Stimulated activated CD4-positive, alpha-beta T cell treated with anti-CD3 and anti-CD28 coated beads, Interleukin-1b, Interleukin-23, amount 100 ng/mL, for 24 hours (primary cell): ENCODE data around the gene DOCK1.

ENCODE experiments used
- DNase-seq, 4 experiments: peaks; one replicate each; pipeline ENCODE4 v3.0.0-alpha.2; 2020; ENCODE audit warnings: low read depth in 4 of 4, low spot score in 1 of 4

DOCK1 gene

DNA sequence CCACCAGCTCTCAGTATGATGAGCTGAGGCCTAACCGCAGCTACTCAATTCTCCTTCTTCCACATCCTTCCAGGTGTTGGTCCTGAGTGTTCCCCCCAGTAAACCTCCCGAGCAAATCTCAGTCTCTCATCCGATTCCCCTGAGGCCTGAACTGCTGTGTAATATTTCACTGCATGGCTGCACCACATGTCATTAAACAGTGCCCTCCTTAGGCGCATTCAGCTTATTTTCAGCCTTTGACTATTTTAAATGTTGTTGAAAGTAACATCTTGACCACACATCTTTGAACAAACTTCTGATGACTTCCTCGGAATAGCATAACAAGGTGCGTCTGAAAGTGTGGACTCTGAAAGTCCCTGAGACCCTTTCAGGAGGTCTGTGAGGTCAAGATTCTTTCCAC, 581.1 kb downstream of the DOCK1 start:
- no peak for DNase-seq

DNA sequence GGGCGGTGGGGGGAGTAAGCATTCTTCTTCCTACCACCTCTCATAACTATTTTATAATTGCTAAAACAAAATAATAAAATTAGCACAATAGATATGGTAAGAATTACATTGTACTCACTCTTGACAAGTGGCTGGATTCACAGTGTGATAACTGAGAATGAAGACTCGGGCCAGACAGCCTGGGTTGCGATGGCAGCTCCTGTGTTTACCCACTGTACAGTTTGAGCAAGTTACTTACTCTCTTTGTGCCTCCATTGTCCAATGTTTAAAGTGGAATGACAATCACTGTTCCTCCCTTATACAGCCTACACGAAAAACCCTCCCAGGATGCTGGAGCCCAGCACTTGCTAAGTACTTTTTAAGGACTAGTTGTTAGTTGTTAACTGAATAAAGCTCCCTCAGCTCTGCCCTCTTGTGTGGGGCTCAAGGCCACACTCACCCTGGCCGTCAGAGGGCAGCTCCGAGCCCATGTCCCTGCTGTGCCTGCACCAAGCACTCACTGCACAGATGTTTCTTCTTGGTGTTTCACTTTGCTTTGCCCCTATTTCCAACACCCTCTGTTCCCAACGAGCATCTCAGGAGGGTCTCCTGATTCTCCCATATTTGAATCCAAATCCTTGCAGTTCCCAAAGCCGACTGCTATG, 587.5 kb downstream of the DOCK1 start:
- DNase-seq: no peak

DNA sequence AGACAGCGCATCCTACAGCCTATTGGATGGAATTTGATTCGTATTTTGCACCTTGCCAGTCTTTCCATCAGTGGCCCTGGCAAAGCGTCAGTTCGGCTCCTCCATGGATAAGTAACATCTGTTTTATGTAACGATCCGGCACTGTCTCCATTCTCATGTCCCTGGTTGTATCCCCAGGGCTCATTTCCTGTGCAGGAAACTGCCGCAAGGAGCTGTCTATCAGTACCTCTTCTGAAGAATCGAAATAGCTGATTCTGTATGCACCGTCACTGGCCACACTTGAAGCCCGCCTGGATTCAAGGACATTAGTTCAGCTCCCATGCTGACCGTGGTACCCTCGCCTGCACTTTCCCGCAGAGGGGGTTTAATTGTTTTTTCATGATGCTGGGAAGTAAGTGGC, 590.8 kb downstream of the DOCK1 start:
- DNase-seq: no peak

DNA sequence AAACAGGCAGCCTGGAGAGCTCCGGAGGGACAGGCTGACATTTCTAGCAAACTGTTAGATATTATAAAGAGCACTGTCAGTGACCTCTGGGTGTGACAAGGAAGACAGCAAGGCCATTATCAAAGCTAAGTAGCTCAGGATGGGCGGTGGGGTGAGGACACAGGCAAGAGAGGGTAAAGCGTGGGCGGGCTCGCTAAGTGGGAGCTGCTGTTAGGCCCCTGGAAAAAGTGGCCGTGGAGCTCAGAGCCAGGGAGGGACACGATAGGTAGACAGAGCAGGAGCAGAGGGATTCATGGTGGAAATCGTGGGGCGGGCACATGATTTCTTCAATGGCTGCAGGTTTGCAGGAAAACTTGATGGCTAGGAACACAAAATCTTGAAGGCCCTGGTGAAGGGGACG, 592.5 kb downstream of the DOCK1 start:
- DNase-seq: no peak

DNA sequence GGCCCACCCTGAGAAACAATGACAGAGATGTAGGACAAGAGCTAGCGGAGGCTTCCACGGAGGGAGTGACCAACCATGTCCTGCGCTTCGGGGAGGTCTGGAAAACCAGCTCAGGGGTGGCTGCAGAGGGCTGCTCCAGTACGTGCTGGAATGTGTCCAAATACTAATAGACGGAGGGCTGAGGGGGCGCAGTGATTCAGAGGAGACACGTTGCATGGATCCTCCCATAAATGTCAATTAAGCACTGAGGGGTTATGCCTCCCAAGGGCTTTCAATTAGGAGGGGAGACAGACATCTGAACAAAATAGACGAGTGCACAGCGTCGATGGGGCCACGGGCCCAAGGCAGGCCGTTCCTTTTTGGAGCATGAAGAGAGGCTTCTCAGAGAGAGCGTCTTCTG, 592.9 kb downstream of the DOCK1 start:
- no peak for DNase-seq

DNA sequence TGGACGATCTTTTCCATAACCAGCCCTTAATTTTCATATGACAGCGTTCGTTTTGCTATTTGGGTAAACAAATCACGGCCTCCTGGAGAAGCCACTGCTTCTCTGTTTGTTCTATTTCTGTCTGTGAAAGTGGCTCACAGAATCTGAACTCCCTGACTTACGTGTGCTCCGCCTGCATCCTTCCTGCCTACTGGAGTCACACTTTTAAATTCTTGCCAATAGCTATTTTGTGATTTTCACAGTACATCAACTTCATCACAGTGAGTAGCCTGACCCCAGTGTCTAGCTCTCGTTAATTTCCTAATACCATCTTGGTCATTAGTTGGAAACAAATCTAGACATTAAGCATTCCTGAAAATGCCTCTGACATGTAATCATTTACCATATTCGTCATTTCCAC, 594.9 kb downstream of the DOCK1 start:
- no peak for DNase-seq
